ENCODE results near the gene GTF2H4.

DNA sequence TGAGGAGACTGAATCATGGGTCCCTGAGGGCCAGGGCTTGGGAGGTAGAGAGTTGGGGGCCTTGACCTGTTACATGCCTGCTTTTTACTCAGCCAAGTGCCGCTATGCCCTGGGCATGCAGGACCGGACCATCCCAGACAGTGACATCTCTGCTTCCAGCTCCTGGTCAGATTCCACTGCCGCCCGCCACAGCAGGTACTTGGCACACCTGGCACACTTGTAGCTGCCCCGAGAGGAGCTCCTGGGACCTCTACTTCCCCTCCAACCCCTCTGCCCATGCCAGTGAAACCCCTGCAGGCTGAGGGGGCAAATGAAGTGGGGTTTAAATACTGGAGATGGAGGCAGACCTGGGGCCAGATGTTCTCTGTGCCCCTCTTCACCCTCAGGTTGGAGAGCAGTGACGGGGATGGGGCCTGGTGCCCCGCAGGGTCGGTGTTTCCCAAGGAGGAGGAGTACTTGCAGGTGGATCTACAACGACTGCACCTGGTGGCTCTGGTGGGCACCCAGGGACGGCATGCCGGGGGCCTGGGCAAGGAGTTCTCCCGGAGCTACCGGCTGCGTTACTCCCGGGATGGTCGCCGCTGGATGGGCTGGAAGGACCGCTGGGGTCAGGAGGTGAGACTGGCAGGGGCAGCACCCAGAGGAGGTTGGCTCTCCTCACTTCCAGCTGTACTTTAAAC lies 19.1 kb upstream of the GTF2H4 start:
- no peak for TF ChIP-seq EP300 (IDR thresholded peaks at IDR 0.05)
- no peak for TF ChIP-seq POLR2A (IDR thresholded peaks at IDR 0.05)
- no peak for TF ChIP-seq POLR2AphosphoS5 (IDR thresholded peaks at IDR 0.05)

Measured in gastroesophageal sphincter (tissue), 2 donors.